HepG2 (cell line): ENCODE results near the gene CCK. TPM values are rescaled to one million over a fixed set of nuclear protein-coding genes. Genes with fewer than 3 reads are reported as not detected.

Experiments used
- ATAC-seq: fragments of 200-7000 bp; cut with Tn5 transposase; 3 replicates; pipeline ENCODE4 v1.9.1; 2020; ENCODE audit warnings: mild to moderate bottlenecking, moderate library complexity
- BruUV-seq: library from RNA; stranded (reverse); fragments of 400-500 nt; replicated peaks from 2 replicates; lab custom pipeline; 2021; lab: Mats Ljungman, UMichigan
- CTCF ChIA-PET: fragments of 300-600 bp; formaldehyde crosslinking; extraction: SDS; loops from one replicate; lab custom pipeline; 2021; ENCODE audit warnings: low total read pairs, inconsistent platforms, low intra/inter-chr PET ratio; lab: Yijun Ruan, JAX
- POLR2A ChIA-PET: fragments of 350-600 bp; sonication (Branson Sonifier 250); formaldehyde crosslinking; loops from one replicate; lab custom pipeline; 2020; ENCODE audit warnings: antibody characterized with exemption, inconsistent platforms; lab: Yijun Ruan, JAX
- DNase-seq: peaks from one replicate; pipeline ENCODE4 v3.0.0-alpha.2; 2015; ENCODE audit warnings: low spot score
- FAIRE-seq: peaks from 3 replicates; lab custom pipeline; 2011; peaks lifted over from hg19 to GRCh38; lab: Jason Lieb, UNC
- H2AFZ ChIP-seq: one replicate; pipeline ENCODE4 v1.6.1; 2011; ENCODE audit warnings: low read length, inconsistent platforms
- H3K27ac ChIP-seq: fragments of 300-600 bp; 3 replicates; pipeline ENCODE4 v1.8.0; 2011; ENCODE audit warnings: mixed run types, mild to moderate bottlenecking, mixed read lengths, low read length, inconsistent platforms; ENCODE audit not compliant: insufficient read depth; ENCODE audit errors: extremely low read length
- H3K27me3 ChIP-seq, 2 experiments: fragments of 200-600 bp in 1 of 2; 2 replicates in 1 of 2; 3 replicates in 1 of 2; pipeline versions ENCODE4 v1.6.0 to v1.8.0; 2011; ENCODE audit warnings: low read length in 2 of 2, mild to moderate bottlenecking in 2 of 2, moderate library complexity in 2 of 2, inconsistent platforms in 1 of 2; ENCODE audit not compliant: insufficient read depth in 2 of 2, control insufficient read depth in 1 of 2
- H3K36me3 ChIP-seq, 2 experiments: fragments of 200-600 bp in 1 of 2; replicated peaks in 1 of 2; 2 replicates in 1 of 2; 3 replicates in 1 of 2; pipeline versions ENCODE4 v1.5.1 to v1.8.0; 2011; ENCODE audit warnings: low read length in 2 of 2, inconsistent platforms in 1 of 2; ENCODE audit not compliant: insufficient read depth in 2 of 2, control insufficient read depth in 1 of 2
- H3K4me1 ChIP-seq: 2 replicates; pipeline ENCODE4 v1.5.1; 2012; ENCODE audit warnings: low read length, inconsistent platforms; ENCODE audit not compliant: insufficient read depth
- H3K4me2 ChIP-seq: 2 replicates; pipeline ENCODE4 v1.6.0; 2011; ENCODE audit warnings: low read depth, low read length, inconsistent platforms
- H3K4me3 ChIP-seq, 3 experiments: fragments of 200-600 bp in 1 of 3; sonication (generic), shearing (Covaris generic) in 1 of 3; replicated peaks in 1 of 3; 2 replicates each; pipeline ENCODE4 v1.5.1; 2011 to 2016; ENCODE audit warnings: low read length in 3 of 3, inconsistent platforms in 2 of 3, low read depth in 2 of 3, mild to moderate bottlenecking in 2 of 3, control low read depth in 1 of 3, mixed read lengths in 1 of 3; ENCODE audit not compliant: insufficient read depth in 1 of 3
- H3K79me2 ChIP-seq: one replicate; pipeline ENCODE4 v1.6.1; 2011; ENCODE audit warnings: low read length, inconsistent platforms; ENCODE audit not compliant: insufficient read depth
- H3K9ac ChIP-seq: 2 replicates; pipeline ENCODE4 v1.6.0; 2011; ENCODE audit warnings: mild to moderate bottlenecking, low read depth, low read length, inconsistent platforms; ENCODE audit not compliant: insufficient read depth
- H3K9me3 ChIP-seq: 2 replicates; pipeline ENCODE4 v1.5.1; 2012; ENCODE audit warnings: mild to moderate bottlenecking, low read length
- H4K20me1 ChIP-seq: 2 replicates; pipeline ENCODE4 v1.6.0; 2011; ENCODE audit warnings: inconsistent platforms, mild to moderate bottlenecking, low read length, moderate library complexity; ENCODE audit not compliant: insufficient read depth
- MAZ ChIP-seq, 2 experiments: sonication (generic) in 1 of 2; formaldehyde crosslinking in 1 of 2; IDR thresholded peaks; 2 replicates each; pipeline versions ENCODE4 v1.5.0 to v1.6.1; 2012 to 2020; ENCODE audit warnings: low read depth in 2 of 2, mild to moderate bottlenecking in 2 of 2, borderline replicate concordance in 1 of 2, improper control_type of control experiment in 1 of 2, low read length in 1 of 2, missing genetic modification reagents in 1 of 2, moderate library complexity in 1 of 2
- MBNL3 ChIP-seq: fragments of 250-450 bp; sonication (Bioruptor Pico); conservative IDR thresholded peaks from 2 replicates; pipeline ENCODE4 v1.8.0; 2022; ENCODE audit warnings: mild to moderate bottlenecking, inconsistent platforms
- MIER2 ChIP-seq: IDR thresholded peaks from 2 replicates; pipeline ENCODE4 v1.6.1; 2016; ENCODE audit warnings: missing biosample characterization, missing genetic modification reagents
- NFIB ChIP-seq: sonication (generic); formaldehyde crosslinking; IDR thresholded peaks from 2 replicates; pipeline ENCODE4 v1.9.0; 2021; ENCODE audit warnings: missing genetic modification reagents, mild to moderate bottlenecking, borderline replicate concordance
- PHB2 ChIP-seq: fragments of 450-650 bp; IDR thresholded peaks from 2 replicates; pipeline ENCODE4 v1.6.1; 2018; ENCODE audit not compliant: partially characterized antibody
- SAP130 ChIP-seq: IDR thresholded peaks from 2 replicates; pipeline ENCODE4 v1.6.1; 2016; ENCODE audit warnings: low read depth
- SPEN ChIP-seq: sonication (generic); formaldehyde crosslinking; IDR thresholded peaks from 2 replicates; pipeline ENCODE4 v1.5.1; 2020; ENCODE audit warnings: low read depth, mild to moderate bottlenecking, missing genetic modification reagents
- TARDBP ChIP-seq: sonication (generic); formaldehyde crosslinking; IDR thresholded peaks from 2 replicates; pipeline ENCODE4 v1.8.0; 2022; ENCODE audit warnings: mild to moderate bottlenecking, missing genetic modification reagents
- ZFP82 ChIP-seq: sonication (generic); formaldehyde crosslinking; IDR thresholded peaks from 2 replicates; pipeline ENCODE4 v1.5.1; 2020; ENCODE audit warnings: mild to moderate bottlenecking, missing genetic modification reagents, borderline replicate concordance
- ZKSCAN5 ChIP-seq: sonication (generic); formaldehyde crosslinking; IDR thresholded peaks from 2 replicates; pipeline ENCODE4 v1.5.1; 2020; ENCODE audit warnings: mild to moderate bottlenecking, missing genetic modification reagents
- ZMAT5 ChIP-seq: sonication (generic); formaldehyde crosslinking; IDR thresholded peaks from 2 replicates; pipeline ENCODE4 v1.5.0; 2020; ENCODE audit warnings: mild to moderate bottlenecking, low read depth, missing genetic modification reagents, borderline replicate concordance
- ZNF256 ChIP-seq: sonication (generic); formaldehyde crosslinking; conservative IDR thresholded peaks from 2 replicates; pipeline ENCODE4 v1.4.0; 2020; ENCODE audit warnings: missing genetic modification reagents
- ZNF510 ChIP-seq: sonication (generic); formaldehyde crosslinking; IDR thresholded peaks from 2 replicates; pipeline ENCODE4 v1.4.0; 2020; ENCODE audit warnings: low read depth, mild to moderate bottlenecking, missing genetic modification reagents
- ZNF589 ChIP-seq: sonication (generic); formaldehyde crosslinking; conservative IDR thresholded peaks from 2 replicates; pipeline ENCODE4 v1.8.0; 2022; ENCODE audit warnings: mild to moderate bottlenecking, moderate library complexity, missing genetic modification reagents
- ZNF629 ChIP-seq: sonication (generic); formaldehyde crosslinking; conservative IDR thresholded peaks from 2 replicates; pipeline ENCODE4 v1.5.0; 2020; ENCODE audit warnings: missing genetic modification reagents
- ZNF660 ChIP-seq: sonication (generic); formaldehyde crosslinking; IDR thresholded peaks from 2 replicates; pipeline ENCODE4 v1.5.1; 2020; ENCODE audit warnings: mild to moderate bottlenecking, low read depth, missing genetic modification reagents, borderline replicate concordance
- ZNF850 ChIP-seq: sonication (generic); formaldehyde crosslinking; conservative IDR thresholded peaks from 2 replicates; pipeline ENCODE4 v1.9.0; 2021; ENCODE audit warnings: mild to moderate bottlenecking, missing genetic modification reagents
- ZSCAN12 ChIP-seq: sonication (generic); formaldehyde crosslinking; IDR thresholded peaks from 2 replicates; pipeline ENCODE4 v1.9.0; 2021; ENCODE audit warnings: mild to moderate bottlenecking, missing genetic modification reagents
- WGBS: methylation state at CpG from one replicate; pipeline ENCODE4 v1.1.6; 2017; ENCODE audit warnings: low lambda C conversion rate; 5-methylcytosine and 5-hydroxymethylcytosine counted together
- in situ Hi-C: cut with HindIII; loops from 2 replicates; pipeline ENCODE4 v1.10.0; 2017; ENCODE audit warnings: low pct_unique_long_range_greater_than_20kb; ENCODE audit not compliant: extremely low pct_ligation_motif_present
- intact Hi-C: fragments of 100-400 bp; cut with micrococcal nuclease; formaldehyde crosslinking; loops from one replicate; pipeline ENCODE4 v1.10.0; 2022; ENCODE audit not compliant: unreplicated experiment
- polyA plus RNA-seq, 8 experiments: library from polyadenylated mRNA; depleted of rRNA in 3 of 8; stranded (reverse) in 7 of 8; unstranded in 1 of 8; fragments of >200 nt; fragmentation: Illumina TruSeq in 4 of 8; extraction: Trizol in 4 of 8; gene quantifications; 2 replicates each; pipeline versions ENCODE4 v1.2.1 to v1.2.3, GENCODE V29; 2011 to 2016; ENCODE audit warnings: low read depth in 4 of 8, missing spikeins in 1 of 8, mixed read lengths in 1 of 8; ENCODE audit not compliant: insufficient read depth in 1 of 8
- total RNA-seq, 5 experiments: library from RNA; depleted of rRNA; stranded (reverse); fragments of >200 nt; fragmentation: Illumina TruSeq; extraction: Trizol; gene quantifications; 2 replicates each; pipeline ENCODE4 v1.2.3, GENCODE V29; 2016; ENCODE audit warnings: low read depth in 1 of 5

Gene CCK
- total and polyA plus RNA-seq, 2 of the 13 experiments (the other 11 are each of a cell fraction or from before 2014, with no cell fraction given): not detected

DNA sequence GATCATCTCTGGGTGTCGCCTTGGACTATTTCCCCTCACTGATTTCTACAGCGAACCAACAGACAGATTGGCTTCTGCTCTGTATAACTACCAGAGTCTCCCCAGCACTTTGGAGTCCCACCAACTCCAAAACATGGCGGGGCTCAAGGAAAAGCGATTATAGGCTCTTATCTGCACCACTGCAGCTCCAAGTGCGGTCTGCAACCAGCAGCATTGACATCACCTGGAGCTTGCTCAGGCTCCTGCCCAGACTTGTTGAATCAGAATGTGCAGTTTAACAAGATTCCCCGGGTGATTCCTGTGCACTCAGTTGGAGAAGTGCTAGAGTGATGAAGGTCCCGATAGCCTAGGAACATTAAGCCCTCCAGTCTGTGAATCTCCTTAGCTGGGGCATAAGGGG is 9.0 kb downstream of the CCK start:
- no peaks in the 10 kb centered on the region for H3K4me1 ChIP-seq
- peaks cover 0 to 15% of the 10 kb centered on the region in 2 experiments; a peak in 2 of 5 replicates for H3K27me3 ChIP-seq
- H3K9ac ChIP-seq: no peak overlapping the region
- intact Hi-C loops: no loop called here
- no peak for DNase-seq
- H3K4me3 ChIP-seq: no peak overlapping the region
- no peaks in the 10 kb centered on the region for H3K36me3 ChIP-seq
- in situ Hi-C loops: no loop called here
- no peaks in the 10 kb centered on the region for H4K20me1 ChIP-seq
- BruUV-seq: no TSS peak
- FAIRE-seq: no peak
- CTCF ChIA-PET: no interaction called here
- no peak overlapping the region for H2AFZ ChIP-seq
- H3K9me3 ChIP-seq: no peaks in the 10 kb centered on the region
- ATAC-seq: no peak
- POLR2A ChIA-PET: no interaction called here
- no peak for TF ChIP-seq MAZ (IDR thresholded peaks at IDR 0.05; ENCODE audit: borderline replicate concordance, low read depth, low read length)
- no peak for TF ChIP-seq MAZ (CRISPR knock-in tag; IDR thresholded peaks at IDR 0.05; ENCODE audit: low read depth)
- no peak for TF ChIP-seq NFIB (CRISPR knock-in tag)
- no peak for TF ChIP-seq MBNL3 (CRISPR knock-in tag)
- no peak for TF ChIP-seq ZNF850
- no peak for TF ChIP-seq ZFP82
- no peak for TF ChIP-seq TARDBP (CRISPR knock-in tag)
- no peak for TF ChIP-seq SPEN
- no peak overlapping the region for H3K27ac ChIP-seq
- no peaks in the 10 kb centered on the region for H3K79me2 ChIP-seq
- no peak overlapping the region for H3K4me2 ChIP-seq
- WGBS: 47% methylated on average over 4 of the region's 7 CpGs

DNA sequence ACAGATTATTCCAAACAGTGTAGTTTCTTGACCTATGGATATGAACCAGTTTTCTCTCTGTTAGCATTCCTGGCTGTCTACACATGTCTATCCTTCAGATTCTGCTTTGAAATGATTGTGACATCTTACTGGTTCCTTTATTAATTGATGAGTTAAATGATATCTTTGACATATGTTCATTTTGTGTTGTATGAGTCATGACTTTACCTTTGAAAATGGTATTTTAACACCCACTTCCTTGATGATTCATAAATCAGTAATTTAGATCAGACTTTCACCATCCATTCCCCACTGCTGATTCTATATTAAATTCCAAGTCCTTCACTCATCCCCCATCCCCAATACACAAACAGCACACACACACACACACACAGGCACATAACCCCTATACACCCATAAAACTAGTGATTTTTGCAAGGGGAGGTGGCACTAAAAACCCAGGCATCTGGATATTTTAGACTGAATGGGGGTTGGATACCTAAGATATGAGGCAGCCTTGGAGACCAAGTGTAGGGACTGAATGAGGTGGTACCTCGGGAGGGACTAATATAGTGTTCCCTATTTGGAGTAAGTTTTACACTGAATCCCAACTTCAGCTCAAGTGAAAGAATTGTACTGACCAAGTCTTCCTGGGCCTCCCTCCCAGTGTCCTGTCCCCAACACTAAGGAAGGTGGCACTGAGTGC is 9.7 kb downstream of the CCK start:
- CTCF ChIA-PET: no interaction called here
- POLR2A ChIA-PET: no interaction called here
- DNase-seq (no peak), FAIRE-seq (no peak), ATAC-seq (no peak)
- Histone ChIP-seq H3K79me2 (no peaks in the 10 kb centered on the region), H3K4me2 (no peak overlapping the region), H3K4me1 (no peaks in the 10 kb centered on the region), H3K9ac (no peak overlapping the region), H3K9me3 (no peaks in the 10 kb centered on the region), H2AFZ (no peak overlapping the region), H3K4me3 (no peak overlapping the region), H4K20me1 (no peaks in the 10 kb centered on the region), H3K27ac (no peak overlapping the region), H3K27me3 (peaks cover 0 to 17% of the 10 kb centered on the region in 2 experiments; a peak in 2 of 5 replicates), H3K36me3 (no peaks in the 10 kb centered on the region)
- in situ Hi-C loops: no loop called here
- WGBS: 44% methylated on average over 1 of the region's 1 CpG
- no TSS peak for BruUV-seq
- intact Hi-C loops: no loop called here
- TF ChIP-seq PHB2 (no peak), ZNF660 (CRISPR knock-in tag) (no peak), ZNF589 (no peak), ZKSCAN5 (CRISPR knock-in tag) (no peak), ZNF256 (CRISPR knock-in tag) (no peak), ZSCAN12 (CRISPR knock-in tag) (no peak), ZMAT5 (CRISPR knock-in tag) (no peak), SAP130 (CRISPR knock-in tag) (no peak), ZNF510 (CRISPR knock-in tag) (no peak), MIER2 (CRISPR knock-in tag) (no peak), ZNF629 (no peak)
